H1 (cell line): ENCODE data around the gene SERTAD2. TPM values are rescaled to one million over a fixed set of nuclear protein-coding genes. Genes with fewer than 3 reads are reported as not detected.

Experiments used
- CTCF ChIA-PET: fragments of 300-600 bp; sonication (Branson Sonifier 250); formaldehyde crosslinking; loops from one replicate; lab custom pipeline; 2021; ENCODE audit not compliant: partially characterized antibody; lab: Charles Lee
- POLR2A ChIA-PET: fragments of 300-600 bp; sonication (Branson Sonifier 250); formaldehyde crosslinking; loops from one replicate; lab custom pipeline; 2021; ENCODE audit warnings: inconsistent platforms; ENCODE audit not compliant: partially characterized antibody; lab: Charles Lee
- DNase-seq, 2 experiments: peaks; one replicate each; pipeline versions ENCODE4 v3.0.0 to v3.0.0-alpha.2; 2010 to 2022; ENCODE audit warnings: low spot score in 2 of 2, low read depth in 1 of 2, mixed read lengths in 1 of 2
- FAIRE-seq: peaks from 2 replicates; lab custom pipeline; 2011; peaks lifted over from hg19 to GRCh38; lab: Jason Lieb, UNC
- H2AFZ ChIP-seq: 2 replicates; pipeline ENCODE4 v1.8.1; 2012; ENCODE audit warnings: low read length, inconsistent platforms
- H2AK5ac ChIP-seq: 2 replicates; pipeline ENCODE4 v1.6.1; 2013; ENCODE audit warnings: low read depth, low read length
- H2BK120ac ChIP-seq: replicated peaks from 2 replicates; pipeline ENCODE3; 2013; ENCODE audit warnings: low read depth, low read length, inconsistent platforms
- H2BK12ac ChIP-seq: 2 replicates; pipeline ENCODE4 v1.6.1; 2013; ENCODE audit warnings: low read depth, low read length
- H2BK15ac ChIP-seq: 2 replicates; pipeline ENCODE4 v1.6.1; 2013; ENCODE audit warnings: low read length
- H2BK20ac ChIP-seq: 2 replicates; pipeline ENCODE4 v1.6.1; 2013; ENCODE audit warnings: low read length
- H2BK5ac ChIP-seq: 2 replicates; pipeline ENCODE4 v1.6.1; 2013; ENCODE audit warnings: low read depth, low read length
- H3K14ac ChIP-seq: 2 replicates; pipeline ENCODE4 v1.6.1; 2013; ENCODE audit warnings: inconsistent platforms; ENCODE audit not compliant: insufficient read length
- H3K18ac ChIP-seq: 2 replicates; pipeline ENCODE4 v1.6.1; 2013; ENCODE audit warnings: low read length; ENCODE audit errors: extremely low read depth
- H3K23ac ChIP-seq: 2 replicates; pipeline ENCODE4 v1.6.1; 2013; ENCODE audit warnings: inconsistent platforms; ENCODE audit not compliant: insufficient read length
- H3K23me2 ChIP-seq: 2 replicates; pipeline ENCODE4 v1.6.1; 2013; ENCODE audit warnings: low read depth, low read length
- H3K27ac ChIP-seq: 2 replicates; pipeline ENCODE4 v1.6.1; 2011; ENCODE audit warnings: low read depth, low read length, inconsistent platforms
- H3K27me3 ChIP-seq, 4 experiments: replicated peaks in 1 of 4; 1 replicate in 1 of 4; 2 replicates in 3 of 4; pipeline versions ENCODE4 v1.6.1 to v1.8.1; 2011 to 2013; ENCODE audit warnings: low read length in 3 of 4, mild to moderate bottlenecking in 3 of 4, inconsistent platforms in 2 of 4, mixed read lengths in 2 of 4, moderate library complexity in 1 of 4; ENCODE audit not compliant: control insufficient read depth in 3 of 4, insufficient read depth in 3 of 4; ENCODE audit errors: extremely low read depth in 1 of 4
- H3K36me3 ChIP-seq, 4 experiments: 2 replicates each; pipeline versions ENCODE4 v1.6.1 to v1.8.1; 2011 to 2013; ENCODE audit warnings: mild to moderate bottlenecking in 4 of 4, low read length in 3 of 4, moderate library complexity in 2 of 4, control low read depth in 1 of 4, inconsistent platforms in 1 of 4; ENCODE audit not compliant: insufficient read depth in 4 of 4, control insufficient read depth in 2 of 4
- H3K4ac ChIP-seq: replicated peaks from 2 replicates; pipeline ENCODE3; 2013; ENCODE audit warnings: low read length, low read depth, mixed read lengths, inconsistent platforms; ENCODE audit not compliant: insufficient read length
- H3K4me1 ChIP-seq, 4 experiments: replicated peaks in 1 of 4; 1 replicate in 1 of 4; 2 replicates in 3 of 4; pipeline versions ENCODE4 v1.6.1 to v1.8.1; 2011 to 2013; ENCODE audit warnings: low read length in 3 of 4, inconsistent platforms in 2 of 4, mixed read lengths in 1 of 4; ENCODE audit not compliant: insufficient read depth in 4 of 4, control insufficient read depth in 3 of 4
- H3K4me2 ChIP-seq, 2 experiments: 2 replicates each; pipeline versions ENCODE4 v1.6.1 to v1.8.1; 2011 to 2013; ENCODE audit warnings: low read depth in 2 of 2, low read length in 2 of 2, control low read depth in 1 of 2, inconsistent platforms in 1 of 2, mild to moderate bottlenecking in 1 of 2; ENCODE audit not compliant: insufficient read depth in 1 of 2
- H3K4me3 ChIP-seq, 4 experiments: fragments of 200-600, 300-600 bp in 1 of 4; sonication (generic), shearing (Covaris generic), sonication (Bioruptor Twin) in 1 of 4; 2 replicates each; pipeline versions ENCODE4 v1.5.1 to v1.8.1; 2011 to 2016; ENCODE audit warnings: low read length in 4 of 4, low read depth in 3 of 4, control low read depth in 2 of 4, inconsistent platforms in 2 of 4, mild to moderate bottlenecking in 2 of 4, mixed read lengths in 1 of 4, moderate library complexity in 1 of 4; ENCODE audit not compliant: insufficient read depth in 2 of 4; ENCODE audit errors: extremely low read depth in 1 of 4
- H3K56ac ChIP-seq: replicated peaks from 2 replicates; pipeline ENCODE3; 2013; ENCODE audit warnings: low read depth, mild to moderate bottlenecking, mixed read lengths, low read length, inconsistent platforms; ENCODE audit not compliant: insufficient read length
- H3K79me1 ChIP-seq: 2 replicates; pipeline ENCODE4 v1.6.1; 2013; ENCODE audit warnings: low read depth, low read length, control low read depth
- H3K79me2 ChIP-seq, 2 experiments: 2 replicates each; pipeline versions ENCODE4 v1.6.1 to v1.8.1; 2012 to 2013; ENCODE audit warnings: low read length in 2 of 2, mild to moderate bottlenecking in 2 of 2, inconsistent platforms in 1 of 2; ENCODE audit not compliant: insufficient read depth in 2 of 2, control insufficient read depth in 1 of 2
- H3K9ac ChIP-seq, 4 experiments: replicated peaks in 1 of 4; 1 replicate in 1 of 4; 2 replicates in 3 of 4; pipeline versions ENCODE4 v1.6.1 to v1.8.1; 2011 to 2013; ENCODE audit warnings: low read depth in 3 of 4, low read length in 3 of 4, control low read depth in 2 of 4, mild to moderate bottlenecking in 2 of 4, moderate library complexity in 2 of 4, inconsistent platforms in 1 of 4; ENCODE audit errors: extremely low read depth in 1 of 4
- H3K9me3 ChIP-seq, 2 experiments: 2 replicates each; pipeline versions ENCODE4 v1.6.1 to v1.8.1; 2012 to 2013; ENCODE audit warnings: mild to moderate bottlenecking in 2 of 2, moderate library complexity in 2 of 2, control low read depth in 1 of 2, inconsistent platforms in 1 of 2, low read depth in 1 of 2, low read length in 1 of 2, mixed read lengths in 1 of 2; ENCODE audit not compliant: insufficient read depth in 2 of 2
- H4K20me1 ChIP-seq, 2 experiments: replicated peaks in 1 of 2; 2 replicates each; pipeline versions ENCODE3 to v1.8.1; 2011 to 2013; ENCODE audit warnings: inconsistent platforms in 2 of 2, low read length in 2 of 2, mild to moderate bottlenecking in 1 of 2; ENCODE audit not compliant: insufficient read depth in 2 of 2, control insufficient read depth in 1 of 2
- H4K5ac ChIP-seq: 2 replicates; pipeline ENCODE4 v1.6.1; 2013; ENCODE audit warnings: low read length, low read depth, mixed read lengths, inconsistent platforms; ENCODE audit not compliant: insufficient read length
- H4K8ac ChIP-seq: 2 replicates; pipeline ENCODE4 v1.8.0; 2013; ENCODE audit warnings: mild to moderate bottlenecking, moderate library complexity, low read length, inconsistent platforms; ENCODE audit not compliant: insufficient read depth; ENCODE audit errors: extremely low read depth
- H4K91ac ChIP-seq: replicated peaks from 2 replicates; pipeline ENCODE3; 2013; ENCODE audit warnings: low read length, mixed read lengths, inconsistent platforms; ENCODE audit not compliant: insufficient read length
- CREB1 ChIP-seq: IDR thresholded peaks from 2 replicates; pipeline ENCODE4 v1.6.1; 2012; ENCODE audit warnings: inconsistent platforms
- SAP30 ChIP-seq: fragments of 300-600 bp; sonication (generic); IDR thresholded peaks from 2 replicates; pipeline ENCODE4 v1.7.1; 2012; ENCODE audit warnings: low read length, moderate library complexity, mild to moderate bottlenecking, inconsistent platforms; ENCODE audit not compliant: insufficient read depth, insufficient replicate concordance
- SP2 ChIP-seq: IDR thresholded peaks from 2 replicates; pipeline ENCODE4 v1.6.1; 2012; ENCODE audit warnings: mild to moderate bottlenecking, low read length, inconsistent platforms
- WGBS, 2 experiments: shearing (Covaris generic) in 1 of 2; methylation state at CpG; one replicate each; pipeline versions ENCODE4 v1.1.6 to v1.1.7; 2013 to 2015; ENCODE audit warnings: low lambda C conversion rate in 2 of 2, mixed read lengths in 2 of 2, inconsistent platforms in 1 of 2, low coverage in 1 of 2, missing lambda C conversion rate in 1 of 2; ENCODE audit not compliant: insufficient replicate concordance in 2 of 2, insufficient coverage in 1 of 2, insufficient read length in 1 of 2; ENCODE audit errors: extremely low coverage in 1 of 2, missing lambda C conversion rate in 1 of 2; 5-methylcytosine and 5-hydroxymethylcytosine counted together
- polyA plus RNA-seq, 7 experiments: library from polyadenylated mRNA; depleted of rRNA in 3 of 7; stranded (reverse) in 5 of 7; unstranded in 2 of 7; fragments of >200 nt in 5 of 7; fragments of 200-250 nt in 2 of 7; gene quantifications; 1 replicate in 5 of 7; 2 replicates in 1 of 7; 4 replicates in 1 of 7; pipeline versions ENCODE4 v1.2.1 to v1.2.3, GENCODE V29; 2011 to 2013; ENCODE audit warnings: missing spikeins in 2 of 7, mixed read lengths in 2 of 7
- total RNA-seq: library from RNA; stranded (reverse); fragmentation: NEBNext Ultra II Directional; extraction: Animal tissue kit (Norgen Biotek cat#: 25700); gene quantifications from 2 replicates; pipeline ENCODE4 v1.2.1, GENCODE V29; 2021

SERTAD2 gene
- total and polyA plus RNA-seq, 2 of the 8 experiments (the other 6 are each of a cell fraction or from before 2014, with no cell fraction given) = 2.9 to 4.5 TPM

- Histone ChIP-seq H3K4me1 (peaks cover 0 to 5% (median 3%) of the 10 kb centered on the region in 4 experiments; a peak in 2 of 7 replicates), H4K5ac (no peak overlapping the region), H4K8ac (no peak overlapping the region), H4K91ac (no peak overlapping the region), H3K27ac (no peak overlapping the region), H2BK5ac (no peak overlapping the region), H3K36me3 (peaks cover 0 to 13% (median 0%) of the 10 kb centered on the region in 4 experiments; a peak in 3 of 8 replicates), H3K4ac (no peak overlapping the region), H3K9ac (no peak overlapping the region), H2BK15ac (no peak overlapping the region), H3K9me3 (no peaks in the 10 kb centered on the region), H2AK5ac (no peak overlapping the region), H3K79me1 (no peaks in the 10 kb centered on the region), H3K27me3 (no peaks in the 10 kb centered on the region), H3K4me2 (no peak overlapping the region), H2BK20ac (no peak overlapping the region), H3K23ac (no peak overlapping the region), H2BK120ac (no peak overlapping the region), H3K23me2 (no peaks in the 10 kb centered on the region), H3K79me2 (no peaks in the 10 kb centered on the region), H3K4me3 (no peak overlapping the region), H3K56ac (no peak overlapping the region), H3K18ac (no peak overlapping the region), H2BK12ac (no peak overlapping the region), H3K14ac (no peak overlapping the region), H4K20me1 (peaks cover 0 to 4% of the 10 kb centered on the region in 2 experiments), H2AFZ (no peak overlapping the region)
- ChIA-PET POLR2A (interaction anchor here (1.3 to 2.2 kb wide), 3 partner anchors 10 to 13 kb away, joined by 4 read pairs; no protein-coding TSS in a partner anchor), CTCF (interaction anchor here (1.1 to 27.4 kb wide), 7 partner anchors 3 to 235 kb away, joined by 3 to 389 read pairs (median 6); no protein-coding TSS in a partner anchor)
- WGBS, 2 experiments = 91% methylated on average over 9 of the region's 9 CpGs; no CpG with 5 or more reads in 1 of the 2 experiments
- FAIRE-seq = no peak
- TF ChIP-seq SP2 (no peak), SAP30 (no peak), CREB1 (no peak)
- no peak for DNase-seq
Measured at GRCh38 chr2:64632835-64633819, 20.6 kb downstream of the SERTAD2 start.
